GM23338 (cell line): ENCODE measurements around the gene SH3GL2.

Experiments used
- CREB1 ChIP-seq: fragments of 250-450 bp; sonication (Bioruptor Pico); IDR thresholded peaks from 2 replicates; pipeline ENCODE4 v1.5.0; 2020; ENCODE audit warnings: low read depth, mild to moderate bottlenecking, moderate library complexity
- CTCF ChIP-seq, 2 experiments: fragments of 200-600 bp in 1 of 2; sonication (generic) in 1 of 2; conservative IDR thresholded peaks; 2 replicates each; pipeline versions ENCODE4 v1.5.1 to v1.6.1; 2016 to 2017; ENCODE audit warnings: antibody characterized with exemption in 2 of 2, low read depth in 2 of 2, mild to moderate bottlenecking in 2 of 2, moderate library complexity in 1 of 2
- EZH2phosphoT487 ChIP-seq: fragments of 200-600 bp; sonication (generic); IDR thresholded peaks from one replicate; pipeline ENCODE4 v1.8.1; 2018; ENCODE audit warnings: antibody characterized with exemption; ENCODE audit not compliant: unreplicated experiment
- POLR2AphosphoS5 ChIP-seq: IDR thresholded peaks from 2 replicates; pipeline ENCODE4 v1.6.1; 2016; ENCODE audit warnings: antibody characterized with exemption, low read depth

- no peak for TF ChIP-seq CREB1 (CRISPR knock-in tag)
- peak; percentile 33 to 49; a peak in 2 of 4 replicates for TF ChIP-seq CTCF (conservative IDR thresholded peaks at IDR 0.05; ENCODE audit: low read depth in 2 of 2)
- TF ChIP-seq POLR2AphosphoS5 = no peak
- no peak for TF ChIP-seq EZH2phosphoT487
These were observed 8.2 kb downstream of the SH3GL2 start for GRCh38 chr9:17587113-17587512.
